ENCODE measurements around the gene CPVL.

Gene CPVL

GRCh38 chr7:29090151-29090805 lies 56.1 kb downstream of the CPVL start:
- DNase-seq, result no peak

GRCh38 chr7:29087840-29088170 lies 58.5 kb downstream of the CPVL start:
- DNase-seq, result no peak

DNA sequence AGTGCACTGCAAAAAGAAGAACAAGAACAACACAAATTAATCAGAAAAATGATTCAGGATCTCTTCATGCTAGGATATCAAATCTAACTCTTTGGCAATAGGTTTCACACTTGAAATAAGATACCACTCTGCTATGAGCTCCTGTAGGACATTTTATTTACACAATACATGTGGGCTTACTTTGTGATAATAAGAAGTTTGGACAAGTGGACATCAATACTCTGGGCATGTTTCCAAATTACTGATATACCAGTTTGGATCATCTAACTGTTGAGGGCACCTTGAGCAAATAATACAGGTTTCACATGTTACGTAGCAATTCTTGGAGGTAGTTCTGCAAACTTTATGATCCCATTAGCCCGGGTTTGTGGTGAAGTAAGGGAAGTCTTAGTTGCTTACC lies 59.8 kb downstream of the CPVL start:
- DNase-seq, result no peak

- no peak for DNase-seq
Measured at GRCh38 chr7:29084832-29085231, 61.5 kb downstream of the CPVL start.

DNA sequence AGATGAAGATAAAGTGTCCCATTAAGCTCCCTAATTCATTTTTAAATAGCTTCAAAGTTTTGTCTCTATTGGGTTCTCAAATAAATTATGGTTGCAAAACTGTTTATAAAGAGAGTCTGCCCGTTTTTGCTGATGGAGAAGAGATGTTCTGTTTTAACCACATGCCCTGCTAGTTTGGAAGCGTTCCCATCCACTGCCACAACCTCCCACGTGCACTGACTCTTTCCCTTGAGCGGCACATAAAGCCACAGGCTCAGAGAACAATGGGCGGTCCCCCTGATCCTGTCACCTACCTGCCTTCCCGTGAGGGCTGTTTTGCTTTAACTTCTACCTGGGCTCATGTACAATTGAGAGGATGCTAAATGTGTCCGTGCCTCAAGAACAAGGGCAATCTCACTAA lies 65.5 kb downstream of the CPVL start:
- DNase-seq, result no peak

DNA sequence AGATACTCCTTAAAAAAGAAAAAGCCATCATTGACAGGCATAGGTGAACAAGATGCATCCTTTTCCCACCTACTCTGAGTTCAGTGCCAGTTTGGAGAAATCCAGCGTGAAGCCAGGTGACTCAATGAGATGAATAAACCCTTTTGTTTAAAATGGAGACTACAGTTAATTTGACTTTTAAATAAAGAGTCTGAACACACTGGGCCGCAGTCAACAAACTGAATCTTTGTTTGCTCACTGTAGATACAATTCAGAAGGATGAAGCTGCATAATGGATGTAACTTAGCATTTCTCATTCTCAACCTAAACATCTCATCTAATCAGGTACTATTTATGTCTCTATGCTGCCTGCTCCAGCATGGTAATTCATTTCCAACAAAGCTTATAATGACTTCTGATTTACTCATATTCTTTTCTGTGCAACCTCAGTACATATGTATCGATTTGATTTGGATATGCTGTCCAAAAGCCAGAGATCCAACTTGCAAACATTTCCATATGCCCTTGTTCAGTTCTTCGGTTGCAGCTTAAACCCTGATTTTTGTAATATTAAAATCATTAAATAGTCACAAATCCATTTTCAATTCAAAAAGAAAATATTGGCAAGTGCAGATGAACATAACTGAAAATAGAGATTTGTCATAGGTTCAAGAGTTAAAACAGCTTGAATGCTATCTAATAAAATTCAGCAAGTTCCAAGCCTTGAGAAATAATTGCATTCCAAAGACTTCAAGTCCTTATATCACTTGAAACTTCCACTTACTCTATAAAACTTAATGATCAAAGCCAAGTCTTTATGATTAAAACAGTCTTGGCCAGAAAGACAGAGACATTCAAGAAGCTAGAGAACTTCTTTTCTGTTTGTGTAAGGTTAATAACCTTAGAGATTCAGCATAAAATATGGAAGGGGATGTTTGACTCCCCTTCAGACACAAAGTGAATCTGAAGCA lies 67.8 kb downstream of the CPVL start:
- DNase-seq, result no peak

DNA sequence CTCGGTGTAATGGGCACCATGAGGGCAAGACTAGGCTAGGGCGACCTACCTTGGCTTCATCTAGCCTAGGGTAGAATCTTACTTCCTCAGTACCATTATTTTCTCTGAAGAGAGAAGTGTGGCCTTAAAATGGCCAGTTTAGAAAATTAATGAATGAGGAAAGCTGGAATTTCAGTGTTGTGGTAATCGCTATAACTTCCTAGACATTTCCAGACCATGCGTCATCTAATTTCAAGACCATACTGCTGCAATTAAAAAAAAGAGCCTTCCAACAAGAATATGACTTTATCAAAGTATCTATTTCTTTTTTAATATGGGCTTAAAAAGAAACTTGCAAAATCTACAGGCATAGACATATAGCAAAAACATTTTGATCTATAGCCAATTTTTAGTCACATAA lies 68.5 kb downstream of the CPVL start:
- no peak for DNase-seq

DNA sequence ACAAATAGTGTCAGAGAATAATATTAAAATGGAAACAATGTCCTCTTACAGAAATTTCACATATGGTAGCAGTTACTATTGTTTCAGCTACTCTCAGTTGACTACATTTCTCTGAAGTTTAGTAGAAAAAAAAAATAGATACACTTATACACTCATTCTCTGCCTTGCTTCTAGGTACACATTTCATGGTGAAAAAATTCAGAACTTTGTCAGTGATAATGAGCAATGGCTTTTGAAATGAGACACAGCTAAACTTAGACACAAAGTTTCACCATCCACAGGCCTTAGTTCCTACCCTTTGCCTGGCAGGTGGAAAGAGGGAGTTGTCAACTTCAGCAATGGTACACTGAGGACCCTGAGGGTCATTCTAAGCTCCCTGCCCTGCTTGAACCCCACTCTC lies 69.2 kb downstream of the CPVL start:
- DNase-seq, result no peak

GRCh38 chr7:29076631-29077030 lies 69.7 kb downstream of the CPVL start:
- DNase-seq, result no peak

GRCh38 chr7:29075606-29076005 lies 70.7 kb downstream of the CPVL start:
- DNase-seq, result no peak

DNA sequence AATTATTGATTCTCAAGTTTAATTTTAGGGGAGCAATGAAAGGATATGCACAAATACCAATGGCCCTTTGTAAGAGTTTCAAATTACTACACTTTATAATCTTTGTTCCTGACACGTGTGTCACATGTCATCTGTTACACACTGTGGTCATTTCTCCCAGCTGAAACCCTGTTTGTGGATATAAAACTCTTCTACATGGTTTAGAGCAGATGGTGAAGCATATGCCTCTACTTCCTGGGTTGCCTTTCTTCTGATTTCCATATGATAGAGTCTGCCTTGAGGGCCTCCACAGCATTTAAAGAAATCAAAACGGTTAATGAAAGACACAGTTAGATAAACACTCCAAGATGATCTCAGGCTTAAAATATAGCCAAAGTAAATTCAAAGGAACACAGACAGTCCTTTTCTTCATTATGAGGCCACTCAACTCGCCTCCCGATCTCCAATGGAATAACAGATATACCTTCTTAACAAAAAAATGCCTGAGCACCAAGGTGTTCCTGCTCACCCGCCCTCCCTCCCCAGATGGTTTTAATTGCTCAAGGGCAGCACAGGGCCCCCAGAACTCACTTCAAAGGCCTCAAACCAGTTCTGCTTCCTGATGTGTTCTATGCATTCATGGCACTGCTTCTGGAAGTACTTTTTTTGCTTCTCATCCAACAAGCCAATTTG lies 75.0 kb downstream of the CPVL start:
- DNase-seq, result no peak

- no peak for DNase-seq
Measured at GRCh38 chr7:29066641-29067040, 79.7 kb downstream of the CPVL start.

DNA sequence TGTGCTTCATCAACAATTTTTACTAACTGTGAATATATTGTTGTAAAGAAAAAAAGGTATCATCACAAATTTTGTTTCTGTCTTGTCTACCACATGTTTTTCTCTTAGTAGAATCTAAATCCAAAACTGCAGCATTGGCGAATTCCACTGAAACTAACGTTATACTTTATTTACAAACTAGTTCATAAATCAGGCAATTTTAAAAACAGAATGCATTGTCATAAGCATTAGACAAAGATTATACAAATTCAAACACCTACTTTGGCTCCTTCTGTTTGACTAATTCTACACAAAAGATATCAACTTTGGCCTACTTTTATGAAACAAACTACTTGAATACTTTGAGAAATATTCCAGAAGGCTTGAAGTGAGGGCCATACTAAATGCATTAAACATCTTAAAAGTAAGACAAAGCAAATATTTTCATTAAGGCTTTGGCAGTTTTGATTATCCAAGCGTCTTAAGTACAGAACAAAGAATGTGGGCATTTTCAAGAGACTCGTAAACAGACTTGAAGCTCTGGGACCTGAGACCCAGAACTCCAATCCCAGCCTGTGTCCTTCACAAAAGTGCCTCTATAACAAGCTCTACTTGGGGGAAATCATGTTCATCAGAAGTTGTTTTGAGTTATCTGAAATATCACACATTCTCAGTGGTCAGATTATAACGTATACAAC lies 81.0 kb downstream of the CPVL start:
- DNase-seq, result no peak

DNA sequence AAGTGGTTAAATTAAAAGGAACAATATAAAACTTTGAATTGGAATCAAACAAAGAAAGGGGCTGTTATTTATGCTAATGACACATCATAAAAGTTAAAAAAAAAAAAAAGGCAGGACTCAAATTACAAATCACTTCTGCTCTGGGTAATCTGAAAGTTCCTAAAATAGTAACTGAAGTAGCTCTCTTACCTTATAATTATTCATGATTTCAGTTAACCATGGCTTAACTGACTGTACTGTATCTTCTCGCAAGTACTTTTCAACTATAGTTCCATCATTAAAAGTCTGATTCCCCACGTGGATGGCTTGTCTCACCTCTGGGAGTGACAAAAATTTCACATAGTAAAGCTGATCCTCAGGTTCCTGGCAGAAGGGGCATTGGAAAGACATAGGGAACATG lies 82.5 kb downstream of the CPVL start:
- no peak for DNase-seq

DNA sequence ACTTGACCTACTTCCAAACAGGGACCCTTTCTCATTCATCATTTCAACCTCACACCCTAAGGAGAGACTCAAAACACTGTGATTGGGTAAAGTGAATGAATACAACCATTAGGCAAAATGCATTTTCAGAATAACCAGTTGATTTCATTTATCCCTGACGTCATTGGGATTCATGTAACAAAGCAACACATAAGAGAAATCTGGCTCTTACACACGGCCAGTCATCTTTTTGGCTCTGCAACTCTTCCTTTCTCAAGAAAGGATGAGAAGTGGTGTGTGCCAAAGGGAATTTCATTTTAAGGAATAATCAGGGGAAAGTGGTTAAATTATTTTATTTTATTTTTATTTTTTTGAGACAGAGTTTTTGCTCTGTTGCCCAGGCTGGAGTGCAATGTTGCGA lies 83.1 kb downstream of the CPVL start:
- DNase-seq, result no peak

DNA sequence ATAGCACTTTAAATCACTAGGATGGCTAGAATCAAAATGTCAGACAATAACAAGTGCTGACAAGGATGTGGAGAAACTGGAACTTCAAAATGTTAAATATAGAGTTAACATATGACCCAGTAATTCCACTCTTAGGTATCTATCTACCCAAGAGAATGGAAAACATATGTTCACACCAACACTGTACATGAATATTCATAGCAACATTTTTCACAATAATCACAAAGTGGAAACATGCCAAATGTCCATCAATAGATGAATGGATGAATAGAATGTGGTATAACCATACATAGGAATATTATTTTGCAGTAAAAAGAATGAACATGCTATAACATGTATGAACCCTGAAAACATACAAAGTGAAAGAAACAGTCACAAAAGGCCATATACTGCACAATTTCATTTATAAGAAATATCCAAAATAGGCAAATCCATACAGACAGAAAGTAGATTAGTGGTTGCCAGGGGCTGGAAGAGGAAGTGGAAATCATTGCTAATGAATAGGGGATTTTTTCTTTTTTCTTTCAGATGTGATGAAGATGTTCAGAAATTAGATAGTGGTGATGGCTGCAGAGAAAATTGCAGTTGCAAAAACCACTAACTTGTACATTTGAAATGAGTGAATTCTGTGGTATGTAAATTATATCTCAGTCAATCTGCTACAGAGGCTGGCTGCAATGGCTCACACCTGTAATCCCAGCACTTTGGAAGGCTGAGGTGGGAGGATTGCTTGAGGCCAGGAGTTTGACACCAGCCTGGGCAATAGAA lies 93.0 kb downstream of the CPVL start:
- no peak for DNase-seq

GRCh38 chr7:29046978-29047377 lies 99.4 kb downstream of the CPVL start:
- no peak for DNase-seq

DNA sequence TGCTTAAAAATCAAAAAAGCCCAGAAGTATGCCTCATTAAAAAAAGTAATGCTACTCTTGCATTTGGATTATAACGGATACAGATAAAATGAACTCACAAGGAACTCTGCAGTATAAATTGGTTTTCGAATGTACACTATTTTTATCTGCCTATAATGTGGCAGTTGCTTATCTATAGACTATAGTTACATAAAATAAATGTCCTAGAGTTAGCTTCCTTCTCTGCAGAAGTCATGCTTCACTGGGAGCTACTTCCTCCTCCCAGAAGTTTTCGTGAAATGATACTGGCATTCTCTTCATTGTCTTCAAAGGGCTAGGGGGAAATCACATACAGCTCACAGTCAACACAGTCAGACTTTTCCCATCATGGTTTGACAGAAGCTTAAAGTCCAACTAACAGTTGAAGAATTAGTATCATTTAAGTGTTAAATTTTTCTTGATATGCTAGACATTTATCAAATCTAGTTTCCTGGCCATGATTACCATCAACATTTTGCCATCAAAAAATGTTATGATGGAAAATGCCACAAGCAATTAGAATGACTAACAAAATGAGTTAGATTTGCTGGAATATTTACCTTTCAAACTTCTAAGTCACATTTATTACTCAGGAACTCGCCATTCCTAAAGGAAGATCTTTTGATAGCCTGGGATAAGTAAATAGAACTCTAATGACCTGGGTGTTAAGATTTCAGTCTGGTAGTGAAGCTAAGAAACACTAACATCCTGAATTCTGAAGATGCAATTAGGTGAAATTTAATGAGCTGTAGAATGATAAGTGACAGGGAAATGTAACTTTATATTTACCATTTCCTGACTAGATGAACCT lies 100.9 kb downstream of the CPVL start:
- DNase-seq, result no peak

- no peak for DNase-seq
Measured at GRCh38 chr7:29044554-29044953, 101.8 kb downstream of the CPVL start.

GRCh38 chr7:29043576-29043975 lies 102.8 kb downstream of the CPVL start:
- no peak for DNase-seq

GRCh38 chr7:29042824-29043231 lies 103.5 kb downstream of the CPVL start:
- no peak for DNase-seq

DNA sequence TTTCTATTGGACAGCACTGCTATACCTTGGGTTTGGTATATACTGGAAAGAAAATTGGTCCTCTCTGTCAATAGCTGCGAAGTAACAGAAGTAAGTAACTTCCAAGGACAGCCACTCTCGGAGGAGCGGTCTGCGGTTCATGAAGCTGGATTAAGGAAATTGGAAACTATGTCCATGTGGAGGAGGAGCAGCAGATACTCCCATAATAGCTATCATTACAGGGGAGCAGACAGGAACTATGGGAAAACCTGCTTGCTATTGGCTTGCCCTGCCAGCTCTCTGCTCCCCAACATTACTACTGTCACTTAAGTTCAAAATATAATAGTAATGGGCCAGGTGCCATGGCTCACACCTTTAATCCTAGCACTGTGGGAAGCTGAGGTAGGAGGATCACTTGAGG lies 104.3 kb downstream of the CPVL start:
- DNase-seq, result no peak

All from activated T-cell treated with anti-CD3 and anti-CD28 coated beads, Interleukin-2, amount 50 U/mL, for 1 hour (primary cell).